ENCODE data around the gene ADAMTS14.

The ADAMTS14 gene

DNA sequence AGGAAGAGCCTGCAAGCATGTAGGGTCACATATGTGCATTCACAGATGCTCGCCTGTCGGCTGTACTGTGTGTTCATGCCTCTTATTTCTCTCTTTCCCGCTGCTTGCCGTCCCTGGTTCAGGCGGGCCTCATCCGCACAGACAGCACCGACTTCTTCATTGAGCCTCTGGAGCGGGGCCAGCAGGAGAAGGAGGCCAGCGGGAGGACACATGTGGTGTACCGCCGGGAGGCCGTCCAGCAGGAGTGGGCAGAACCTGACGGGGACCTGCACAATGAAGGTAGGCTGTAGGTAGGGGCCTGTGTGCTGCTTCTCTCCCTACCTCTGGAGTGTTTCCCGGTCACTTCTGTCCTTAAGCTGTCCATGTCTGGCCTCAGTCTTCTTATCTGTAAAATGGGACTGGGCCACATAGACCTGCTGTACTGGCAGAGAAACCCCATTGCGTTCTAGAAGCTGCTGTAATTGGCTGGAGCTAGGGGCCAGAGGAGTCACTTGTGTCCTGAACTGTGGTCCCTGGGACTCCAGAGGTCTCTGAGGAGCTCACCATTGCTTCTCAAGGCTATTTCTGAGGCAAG lies 30.0 kb downstream of the ADAMTS14 start:
- no peak for TF ChIP-seq YY1 (IDR thresholded peaks at IDR 0.05; ENCODE audit: insufficient read depth, insufficient read length)
- TF ChIP-seq ZNF274 (IDR thresholded peaks at IDR 0.05; ENCODE audit: low read depth, low read length): no peak
- no peak for TF ChIP-seq SUZ12 (IDR thresholded peaks at IDR 0.05; ENCODE audit: extremely low read depth, insufficient read depth, insufficient read length)
- no peaks in the 10 kb centered on the region for H3K9me3 ChIP-seq (ENCODE audit: insufficient read depth, low read length)
- peaks cover 6% of the 10 kb centered on the region for H3K36me3 ChIP-seq (ENCODE audit: insufficient read depth, insufficient read length, low read length)
- H3K27me3 ChIP-seq (ENCODE audit: insufficient read depth, insufficient read length): no peaks in the 10 kb centered on the region
- no peaks in the 10 kb centered on the region for H3K4me1 ChIP-seq (ENCODE audit: insufficient read depth, insufficient read length)
- DNase-seq (ENCODE audit: low read depth, low spot score): no peak
- no peak overlapping the region for H3K9ac ChIP-seq (ENCODE audit: insufficient read length, low read depth)
- H3K4me3 ChIP-seq (ENCODE audit: insufficient read length, low read depth): no peak overlapping the region

DNA sequence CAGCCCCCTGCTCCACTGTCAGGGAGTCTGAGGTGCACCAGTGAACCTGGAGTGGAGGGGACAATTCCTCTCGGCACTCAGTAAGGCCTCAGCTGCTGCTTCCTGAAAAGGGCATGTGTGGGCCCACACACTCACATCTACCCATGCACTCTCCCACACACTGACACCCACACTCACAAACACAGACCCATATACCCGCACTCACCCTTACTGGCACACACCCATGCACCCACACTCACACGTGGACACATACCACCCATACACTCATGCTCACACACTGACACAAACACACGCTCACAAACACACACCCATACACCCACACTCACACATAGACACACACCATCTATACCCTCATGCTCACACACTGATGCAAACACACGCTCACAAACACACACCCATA lies 31.9 kb downstream of the ADAMTS14 start:
- Histone ChIP-seq H3K4me1 (ENCODE audit: insufficient read depth, insufficient read length) (no peaks in the 10 kb centered on the region), H3K4me3 (ENCODE audit: insufficient read length, low read depth) (no peak overlapping the region), H3K9me3 (ENCODE audit: insufficient read depth, low read length) (no peaks in the 10 kb centered on the region), H3K27me3 (ENCODE audit: insufficient read depth, insufficient read length) (no peaks in the 10 kb centered on the region), H3K9ac (ENCODE audit: insufficient read length, low read depth) (no peak overlapping the region), H3K36me3 (ENCODE audit: insufficient read depth, insufficient read length, low read length) (peaks cover 6% of the 10 kb centered on the region)
- no peak for DNase-seq (ENCODE audit: low read depth, low spot score)
- TF ChIP-seq SUZ12 (IDR thresholded peaks at IDR 0.05; ENCODE audit: extremely low read depth, insufficient read depth, insufficient read length): no peak
- TF ChIP-seq ZNF274 (IDR thresholded peaks at IDR 0.05; ENCODE audit: low read depth, low read length): no peak
- no peak for TF ChIP-seq YY1 (IDR thresholded peaks at IDR 0.05; ENCODE audit: insufficient read depth, insufficient read length)

DNA sequence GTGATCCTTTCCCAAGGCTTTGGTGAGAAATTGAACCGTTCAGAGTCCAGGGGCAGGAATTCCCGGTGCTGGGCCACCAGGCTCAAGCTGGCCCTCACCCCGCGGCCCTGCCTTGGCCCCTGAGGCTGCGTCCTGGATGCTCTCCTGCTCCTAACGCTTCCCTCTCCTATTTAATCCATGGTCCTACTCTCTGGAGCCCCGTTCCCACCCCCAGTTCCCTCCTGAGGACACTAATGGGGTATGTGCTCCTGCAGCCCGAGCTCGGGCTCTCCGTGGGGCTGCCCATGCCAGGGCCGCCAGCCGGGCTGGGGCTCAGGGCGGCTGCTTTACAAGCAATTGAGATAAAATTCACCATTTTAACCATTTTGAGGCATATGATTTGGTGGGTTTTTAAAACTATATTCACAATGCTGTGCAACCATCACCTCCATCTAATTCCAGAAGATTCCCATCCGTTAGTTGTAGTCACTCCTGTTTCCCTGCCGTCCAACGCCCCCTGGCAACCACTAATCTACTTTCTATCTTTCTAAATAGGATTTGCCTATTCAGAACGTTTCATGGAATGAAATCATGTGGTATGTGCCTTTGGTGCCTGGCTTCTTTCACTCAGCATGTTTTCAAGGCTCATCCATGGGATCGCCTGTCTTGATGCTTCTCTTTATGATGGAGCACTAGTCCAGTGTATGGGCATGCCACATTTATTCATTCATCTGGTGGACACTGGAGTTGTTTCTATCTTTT lies 33.0 kb downstream of the ADAMTS14 start:
- DNase-seq (ENCODE audit: low read depth, low spot score): no peak
- Histone ChIP-seq H3K9ac (ENCODE audit: insufficient read length, low read depth) (no peak overlapping the region), H3K36me3 (ENCODE audit: insufficient read depth, insufficient read length, low read length) (peaks cover 6% of the 10 kb centered on the region), H3K27me3 (ENCODE audit: insufficient read depth, insufficient read length) (no peaks in the 10 kb centered on the region), H3K9me3 (ENCODE audit: insufficient read depth, low read length) (no peaks in the 10 kb centered on the region), H3K4me3 (ENCODE audit: insufficient read length, low read depth) (no peak overlapping the region), H3K4me1 (ENCODE audit: insufficient read depth, insufficient read length) (no peaks in the 10 kb centered on the region)
- no peak for TF ChIP-seq YY1 (IDR thresholded peaks at IDR 0.05; ENCODE audit: insufficient read depth, insufficient read length)
- TF ChIP-seq ZNF274 (IDR thresholded peaks at IDR 0.05; ENCODE audit: low read depth, low read length): no peak
- TF ChIP-seq SUZ12 (IDR thresholded peaks at IDR 0.05; ENCODE audit: extremely low read depth, insufficient read depth, insufficient read length): no peak

DNA sequence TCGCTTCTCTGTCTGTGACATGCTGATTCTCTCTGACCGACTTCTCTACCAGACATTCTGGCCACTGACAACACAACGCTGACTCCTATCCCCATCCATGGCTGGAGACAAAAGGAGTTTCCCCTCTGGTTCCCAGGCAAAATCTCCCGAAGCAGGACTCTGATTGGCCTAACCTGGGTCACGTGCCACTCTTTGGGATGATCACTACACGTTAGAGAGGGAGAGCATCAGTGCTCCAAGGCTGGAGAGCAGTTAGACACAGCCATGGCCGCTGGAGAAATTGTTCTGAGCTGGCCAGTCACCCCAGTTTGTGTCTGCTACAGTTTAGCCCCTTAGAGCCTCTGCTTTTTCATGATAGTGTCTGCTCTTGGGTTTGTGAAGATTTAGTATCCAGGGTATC lies 38.9 kb downstream of the ADAMTS14 start:
- TF ChIP-seq YY1 (IDR thresholded peaks at IDR 0.05; ENCODE audit: insufficient read depth, insufficient read length) (no peak), ZNF274 (IDR thresholded peaks at IDR 0.05; ENCODE audit: low read depth, low read length) (no peak), SUZ12 (IDR thresholded peaks at IDR 0.05; ENCODE audit: extremely low read depth, insufficient read depth, insufficient read length) (no peak)
- peaks cover 3% of the 10 kb centered on the region for H3K36me3 ChIP-seq (ENCODE audit: insufficient read depth, insufficient read length, low read length)
- H3K27me3 ChIP-seq (ENCODE audit: insufficient read depth, insufficient read length): no peaks in the 10 kb centered on the region
- H3K9ac ChIP-seq (ENCODE audit: insufficient read length, low read depth): no peak overlapping the region
- H3K4me3 ChIP-seq (ENCODE audit: insufficient read length, low read depth): no peak overlapping the region
- no peak for DNase-seq (ENCODE audit: low read depth, low spot score)
- H3K4me1 ChIP-seq (ENCODE audit: insufficient read depth, insufficient read length): peaks cover 8% of the 10 kb centered on the region
- H3K9me3 ChIP-seq (ENCODE audit: insufficient read depth, low read length): no peaks in the 10 kb centered on the region

DNA sequence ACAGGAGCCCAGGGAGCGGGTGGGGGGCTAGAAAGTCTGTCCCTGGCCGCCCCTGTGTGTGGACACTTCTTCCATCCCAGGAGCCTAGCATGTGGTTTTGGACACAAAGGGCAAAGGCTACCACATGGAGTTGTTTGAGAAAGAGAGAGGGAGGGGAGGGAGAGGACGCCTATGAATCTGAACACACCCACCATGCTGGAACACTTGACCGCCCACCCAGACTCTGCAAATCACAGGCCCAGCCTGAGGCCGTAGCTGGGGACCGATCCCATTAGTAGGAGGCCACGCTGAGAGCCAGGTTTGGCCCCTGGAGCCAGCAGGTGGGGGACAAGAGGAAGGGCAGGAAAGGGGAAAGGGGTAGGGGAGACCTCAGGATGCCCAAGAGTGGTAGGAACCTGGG lies 39.6 kb downstream of the ADAMTS14 start:
- H3K27me3 ChIP-seq (ENCODE audit: insufficient read depth, insufficient read length): no peaks in the 10 kb centered on the region
- H3K9me3 ChIP-seq (ENCODE audit: insufficient read depth, low read length): no peaks in the 10 kb centered on the region
- no peak overlapping the region for H3K4me3 ChIP-seq (ENCODE audit: insufficient read length, low read depth)
- no peak for DNase-seq (ENCODE audit: low read depth, low spot score)
- peaks cover 14% of the 10 kb centered on the region for H3K4me1 ChIP-seq (ENCODE audit: insufficient read depth, insufficient read length)
- TF ChIP-seq SUZ12 (IDR thresholded peaks at IDR 0.05; ENCODE audit: extremely low read depth, insufficient read depth, insufficient read length) (no peak), YY1 (IDR thresholded peaks at IDR 0.05; ENCODE audit: insufficient read depth, insufficient read length) (no peak)
- no peak overlapping the region for H3K9ac ChIP-seq (ENCODE audit: insufficient read length, low read depth)
- peaks cover 3% of the 10 kb centered on the region for H3K36me3 ChIP-seq (ENCODE audit: insufficient read depth, insufficient read length, low read length)

DNA sequence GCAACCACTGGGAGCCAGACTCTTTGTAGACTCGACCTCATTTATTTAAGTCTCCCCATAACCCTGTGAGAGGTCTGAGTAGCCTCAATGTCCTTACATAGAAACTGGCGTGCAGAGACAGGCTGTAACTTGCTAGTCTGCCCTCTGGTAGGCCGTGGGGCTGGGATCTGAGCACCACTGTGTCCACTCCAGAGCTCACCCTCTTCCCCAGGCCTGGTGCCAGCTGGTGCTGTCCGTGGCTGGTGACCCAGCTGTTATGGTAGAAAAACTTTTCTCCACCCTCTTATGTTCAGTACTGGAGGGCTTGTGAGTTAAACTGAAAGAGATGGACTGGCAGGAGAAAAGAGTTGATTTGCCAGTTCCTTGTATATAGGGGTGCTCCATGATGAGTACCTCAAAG lies 41.9 kb downstream of the ADAMTS14 start:
- TF ChIP-seq ZNF274 (IDR thresholded peaks at IDR 0.05; ENCODE audit: low read depth, low read length): no peak
- TF ChIP-seq YY1 (IDR thresholded peaks at IDR 0.05; ENCODE audit: insufficient read depth, insufficient read length): no peak
- no peak for TF ChIP-seq SUZ12 (IDR thresholded peaks at IDR 0.05; ENCODE audit: extremely low read depth, insufficient read depth, insufficient read length)
- no peak overlapping the region for H3K9ac ChIP-seq (ENCODE audit: insufficient read length, low read depth)
- H3K9me3 ChIP-seq (ENCODE audit: insufficient read depth, low read length): no peaks in the 10 kb centered on the region
- no peak for DNase-seq (ENCODE audit: low read depth, low spot score)
- peaks cover 3% of the 10 kb centered on the region for H3K36me3 ChIP-seq (ENCODE audit: insufficient read depth, insufficient read length, low read length)
- H3K4me1 ChIP-seq (ENCODE audit: insufficient read depth, insufficient read length): peaks cover 16% of the 10 kb centered on the region
- no peaks in the 10 kb centered on the region for H3K27me3 ChIP-seq (ENCODE audit: insufficient read depth, insufficient read length)
- H3K4me3 ChIP-seq (ENCODE audit: insufficient read length, low read depth): no peak overlapping the region

DNA sequence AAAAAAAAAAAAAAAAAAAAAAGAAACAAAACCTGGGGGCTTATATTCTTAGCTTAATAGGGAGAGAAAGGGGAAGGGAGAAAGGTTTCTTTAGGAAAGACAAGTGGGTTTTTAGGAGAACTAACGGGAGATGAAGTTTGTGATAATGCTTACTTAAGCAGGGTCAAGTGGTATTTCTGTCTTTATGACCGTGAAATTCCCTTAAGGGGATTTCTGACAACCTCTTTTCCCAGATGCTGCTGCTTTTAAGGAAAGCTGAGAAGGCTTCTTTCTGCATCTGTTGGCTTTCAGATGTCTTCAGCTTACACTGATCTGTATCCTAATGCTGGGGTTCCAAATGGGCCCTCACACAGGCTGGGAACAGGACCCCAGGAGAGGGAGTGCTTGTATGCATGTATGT lies 42.6 kb downstream of the ADAMTS14 start:
- no peaks in the 10 kb centered on the region for H3K27me3 ChIP-seq (ENCODE audit: insufficient read depth, insufficient read length)
- H3K36me3 ChIP-seq (ENCODE audit: insufficient read depth, insufficient read length, low read length): peaks cover 3% of the 10 kb centered on the region
- no peaks in the 10 kb centered on the region for H3K9me3 ChIP-seq (ENCODE audit: insufficient read depth, low read length)
- TF ChIP-seq YY1 (IDR thresholded peaks at IDR 0.05; ENCODE audit: insufficient read depth, insufficient read length) (no peak), SUZ12 (IDR thresholded peaks at IDR 0.05; ENCODE audit: extremely low read depth, insufficient read depth, insufficient read length) (no peak), ZNF274 (IDR thresholded peaks at IDR 0.05; ENCODE audit: low read depth, low read length) (no peak)
- no peak overlapping the region for H3K4me3 ChIP-seq (ENCODE audit: insufficient read length, low read depth)
- DNase-seq (ENCODE audit: low read depth, low spot score): no peak
- peaks cover 16% of the 10 kb centered on the region for H3K4me1 ChIP-seq (ENCODE audit: insufficient read depth, insufficient read length)
- H3K9ac ChIP-seq (ENCODE audit: insufficient read length, low read depth): no peak overlapping the region

Data from NT2/D1 (cell line).